A549 (cell line): ENCODE measurements around the gene TNFRSF13B.

Experiments used
- BHLHE40 ChIP-seq: IDR thresholded peaks from 2 replicates; pipeline ENCODE4 v1.6.1; 2012; ENCODE audit warnings: low read depth, low read length, inconsistent platforms
- CHD2 ChIP-seq: fragments of 150-350 bp; IDR thresholded peaks from 2 replicates; pipeline ENCODE4 v1.6.1; 2014; ENCODE audit warnings: low read length; ENCODE audit not compliant: partially characterized antibody
- CTCF ChIP-seq: fragments of >200 bp; sonication (Bioruptor Twin); formaldehyde crosslinking; IDR thresholded peaks from 3 replicates; pipeline ENCODE4 v1.5.1; 2016
- HMGXB4 ChIP-seq: fragments of 250-450 bp; sonication (Bioruptor Pico); IDR thresholded peaks from 2 replicates; pipeline ENCODE4 v1.5.0; 2021; ENCODE audit warnings: mild to moderate bottlenecking, moderate library complexity, borderline replicate concordance
- JUNB ChIP-seq: fragments of >200 bp; sonication (Bioruptor Twin); formaldehyde crosslinking; IDR thresholded peaks from 2 replicates; pipeline ENCODE4 v1.6.1; 2016
- MAX ChIP-seq: IDR thresholded peaks from 2 replicates; pipeline ENCODE4 v1.6.1; 2012
- PHF8 ChIP-seq: fragments of 200-600 bp; sonication (generic); IDR thresholded peaks from 2 replicates; pipeline ENCODE4 v1.6.1; 2016; ENCODE audit warnings: low read depth, mild to moderate bottlenecking, antibody characterized with exemption, moderate library complexity, borderline replicate concordance
- RAD21 ChIP-seq, 2 experiments: fragments of >200 bp in 1 of 2; sonication (Bioruptor Twin) in 1 of 2; formaldehyde crosslinking in 1 of 2; IDR thresholded peaks in 1 of 2; conservative IDR thresholded peaks in 1 of 2; 2 replicates in 1 of 2; 3 replicates in 1 of 2; pipeline ENCODE4 v1.6.1; 2012 to 2018; ENCODE audit warnings: inconsistent platforms in 1 of 2
- SMC3 ChIP-seq: fragments of >200 bp; sonication (Bioruptor Twin); formaldehyde crosslinking; IDR thresholded peaks from 3 replicates; pipeline ENCODE4 v1.6.1; 2018; ENCODE audit warnings: inconsistent platforms

- TF ChIP-seq HMGXB4 (no peak), CTCF (no peak), RAD21 (conservative IDR thresholded peaks at IDR 0.05 in 1 of 2, IDR thresholded peaks at IDR 0.05 in 1 of 2) (no peak), PHF8 (no peak), MAX (no peak; the same call in 1 of the 2 replicates), BHLHE40 (no peak), CHD2 (no peak), JUNB (no peak), SMC3 (no peak)
Measured at GRCh38 chr17:17001076-17001777, 29.3 kb upstream of the TNFRSF13B start.
